HCT116 (cell line): Measurements from ENCODE around the gene DDX24. TPM values are rescaled to one million over a fixed set of nuclear protein-coding genes. Genes with fewer than 3 reads are reported as not detected.

Experiments
- ATAC-seq: fragments of 200-7000 bp; cut with Tn5 transposase; 2 replicates; pipeline ENCODE4 v1.9.1; 2020; ENCODE audit warnings: mild to moderate bottlenecking, moderate library complexity
- BruUV-seq: library from RNA; stranded (reverse); fragments of 400-500 nt; replicated peaks from 2 replicates; lab custom pipeline; 2021; lab: Mats Ljungman, UMichigan
- CTCF ChIA-PET: fragments of 300-600 bp; sonication (Branson Sonifier 250); formaldehyde crosslinking; loops from one replicate; lab custom pipeline; 2021; ENCODE audit warnings: antibody characterized with exemption; lab: Charles Lee
- POLR2A ChIA-PET: fragments of 300-600, 350-600 bp; sonication (Branson Sonifier 250); formaldehyde crosslinking; loops from one replicate; lab custom pipeline; 2021; ENCODE audit warnings: antibody characterized with exemption; lab: Charles Lee
- RAD21 ChIA-PET, 2 experiments: fragments of 300-600 bp; sonication (Branson Sonifier 250); formaldehyde crosslinking; loops; one replicate each; lab custom pipeline; 2023; ENCODE audit warnings: low total read pairs in 2 of 2; ENCODE audit not compliant: uncharacterized antibody in 2 of 2, unreplicated experiment in 2 of 2, low non-redundant PET in 1 of 2; lab: Charles Lee
- DNase-seq: peaks from one replicate; pipeline ENCODE4 v3.0.0-alpha.2; 2010; ENCODE audit warnings: low read depth, low spot score
- H2AFZ ChIP-seq: fragments of 200-600 bp; shearing (Covaris generic), sonication (generic); 2 replicates; pipeline ENCODE4 v1.6.1; 2017; ENCODE audit warnings: low read depth, mixed run types, mixed read lengths, antibody characterized with exemption, low read length; ENCODE audit not compliant: poor library complexity, severe bottlenecking
- H3K27ac ChIP-seq: 2 replicates; pipeline ENCODE4 v1.5.1; 2012; ENCODE audit warnings: low read depth, low read length
- H3K27me3 ChIP-seq: fragments of 200-600 bp; sonication (generic); 2 replicates; pipeline ENCODE4 v1.6.1; 2016; ENCODE audit warnings: mixed run types, low read length, mixed read lengths; ENCODE audit not compliant: insufficient read depth
- H3K36me3 ChIP-seq, 2 experiments: fragments of 200-500 bp in 1 of 2; fragments of 200-600 bp in 1 of 2; sonication (Bioruptor generic) in 1 of 2; sonication (generic) in 1 of 2; 2 replicates each; pipeline versions ENCODE4 v1.5.1 to v1.6.1; 2014 to 2016; ENCODE audit warnings: low read length in 2 of 2, inconsistent platforms in 1 of 2, mixed read lengths in 1 of 2, mixed run types in 1 of 2; ENCODE audit not compliant: insufficient read depth in 2 of 2, control insufficient read depth in 1 of 2
- H3K4me1 ChIP-seq, 2 experiments: fragments of 200-600 bp in 1 of 2; sonication (generic) in 1 of 2; 2 replicates each; pipeline versions ENCODE4 v1.5.1 to v1.6.1; 2012 to 2017; ENCODE audit warnings: low read length in 2 of 2, inconsistent platforms in 1 of 2, mild to moderate bottlenecking in 1 of 2, mixed read lengths in 1 of 2, mixed run types in 1 of 2, moderate library complexity in 1 of 2; ENCODE audit not compliant: insufficient read depth in 2 of 2, control insufficient read depth in 1 of 2
- H3K4me2 ChIP-seq: fragments of 200-600 bp; sonication (generic); 2 replicates; pipeline ENCODE4 v1.6.1; 2017; ENCODE audit warnings: mixed run types, low read length, mixed read lengths
- H3K4me3 ChIP-seq, 2 experiments: fragments of 200-600 bp in 1 of 2; sonication (generic) in 1 of 2; replicated peaks in 1 of 2; 2 replicates each; pipeline ENCODE4 v1.5.1; 2011 to 2016; ENCODE audit warnings: low read length in 2 of 2, control low read depth in 1 of 2, low read depth in 1 of 2, mild to moderate bottlenecking in 1 of 2, mixed read lengths in 1 of 2, mixed run types in 1 of 2
- H3K79me2 ChIP-seq: fragments of 200-600 bp; sonication (generic); 2 replicates; pipeline ENCODE4 v1.6.1; 2017; ENCODE audit warnings: mild to moderate bottlenecking, mixed run types, low read length, moderate library complexity, mixed read lengths; ENCODE audit not compliant: insufficient read depth
- H3K9ac ChIP-seq: fragments of 200-600 bp; sonication (generic); 2 replicates; pipeline ENCODE4 v1.6.1; 2016; ENCODE audit warnings: low read length, mixed read lengths
- H3K9me2 ChIP-seq: fragments of 200-600 bp; sonication (generic), shearing (Covaris generic); 2 replicates; pipeline ENCODE4 v1.6.1; 2017; ENCODE audit warnings: mixed run types, mild to moderate bottlenecking, moderate library complexity; ENCODE audit not compliant: insufficient read depth
- H3K9me3 ChIP-seq, 2 experiments: fragments of 200-500 bp in 1 of 2; fragments of 200-600 bp in 1 of 2; sonication (Bioruptor generic) in 1 of 2; sonication (generic) in 1 of 2; 2 replicates each; pipeline ENCODE4 v1.6.1; 2014 to 2017; ENCODE audit warnings: low read length in 2 of 2, mixed read lengths in 2 of 2, inconsistent platforms in 1 of 2, low read depth in 1 of 2, mild to moderate bottlenecking in 1 of 2, mixed run types in 1 of 2, moderate library complexity in 1 of 2; ENCODE audit not compliant: control insufficient read depth in 1 of 2, insufficient read depth in 1 of 2
- H4K20me1 ChIP-seq: fragments of 200-600 bp; sonication (generic), shearing (Covaris generic); 2 replicates; pipeline ENCODE4 v1.6.1; 2017; ENCODE audit warnings: mixed run types, mild to moderate bottlenecking, moderate library complexity; ENCODE audit not compliant: insufficient read depth
- CBX3 ChIP-seq: IDR thresholded peaks from 2 replicates; pipeline ENCODE4 v1.6.1; 2012; ENCODE audit warnings: low read depth
- EGR1 ChIP-seq: IDR thresholded peaks from 2 replicates; pipeline ENCODE4 v1.6.1; 2012; ENCODE audit warnings: low read depth
- ELF1 ChIP-seq: IDR thresholded peaks from 2 replicates; pipeline ENCODE4 v1.6.1; 2012; ENCODE audit warnings: low read depth, borderline replicate concordance
- EZH2 ChIP-seq: fragments of 200-600 bp; sonication (generic); IDR thresholded peaks from 2 replicates; pipeline ENCODE4 v1.6.1; 2017; ENCODE audit warnings: antibody characterized with exemption, mixed run types
- EZH2phosphoT487 ChIP-seq: fragments of 200-600 bp; IDR thresholded peaks from 2 replicates; pipeline ENCODE4 v1.6.1; 2018; ENCODE audit warnings: antibody characterized with exemption, borderline replicate concordance
- POLR2AphosphoS5 ChIP-seq: IDR thresholded peaks from 2 replicates; pipeline ENCODE4 v1.6.1; 2011; ENCODE audit warnings: mild to moderate bottlenecking, low read depth, low read length, moderate library complexity
- RAD21 ChIP-seq: IDR thresholded peaks from 2 replicates; pipeline ENCODE4 v1.6.1; 2012; ENCODE audit warnings: low read depth, mild to moderate bottlenecking
- REST ChIP-seq: IDR thresholded peaks from 2 replicates; pipeline ENCODE4 v1.6.1; 2012; ENCODE audit warnings: low read depth
- SIN3A ChIP-seq: IDR thresholded peaks from 2 replicates; pipeline ENCODE4 v1.6.1; 2012; ENCODE audit warnings: low read depth
- SP1 ChIP-seq: IDR thresholded peaks from 2 replicates; pipeline ENCODE4 v1.6.1; 2012; ENCODE audit warnings: low read depth
- YY1 ChIP-seq: IDR thresholded peaks from 2 replicates; pipeline ENCODE4 v1.6.1; 2011; ENCODE audit warnings: low read length, low read depth, moderate library complexity, mild to moderate bottlenecking; ENCODE audit not compliant: insufficient replicate concordance; ENCODE audit errors: extremely low read depth
- ZFX ChIP-seq: fragments of 450-650 bp; IDR thresholded peaks from 2 replicates; pipeline ENCODE4 v1.6.1; 2017
- ZNF274 ChIP-seq: fragments of 200-500 bp; sonication (Bioruptor generic); IDR thresholded peaks from 2 replicates; pipeline ENCODE4 v1.6.1; 2014; ENCODE audit warnings: mild to moderate bottlenecking, low read depth, low read length, inconsistent platforms
- intact Hi-C: fragments of 100-400 bp; cut with micrococcal nuclease; formaldehyde crosslinking; loops from 2 replicates; pipeline ENCODE4 v1.10.0; 2022
- total RNA-seq: library from RNA; stranded (reverse); gene quantifications from one replicate; pipeline ENCODE4 v1.2.1, GENCODE V29; 2021; ENCODE audit not compliant: unreplicated experiment
- TF ChIP-seq, protein P1 (sequence below): IDR thresholded peaks from 2 replicates; pipeline ENCODE4 v1.6.1; 2012

DDX24 gene
- total RNA-seq, 1 experiment from 2014 or later: 169 TPM

GRCh38 chr14:94031883-94032279, 49.1 kb downstream of the DDX24 start:
- H3K9me2 ChIP-seq: no peaks in the 10 kb centered on the region
- DNase-seq (no peak), ATAC-seq (no peak)
- H3K4me3 ChIP-seq: no peak overlapping the region
- intact Hi-C loops: no loop called here
- no peak overlapping the region for H3K4me2 ChIP-seq
- H3K4me1 ChIP-seq: peaks cover 31 to 50% of the 10 kb centered on the region in 2 experiments
- no peaks in the 10 kb centered on the region for H4K20me1 ChIP-seq
- ChIA-PET POLR2A (no interaction called here), RAD21 (no interaction called here), CTCF (no interaction called here)
- no peak overlapping the region for H3K27ac ChIP-seq
- H3K79me2 ChIP-seq: no peaks in the 10 kb centered on the region; the same call in 1 of the 2 replicates
- H3K36me3 ChIP-seq: no peaks in the 10 kb centered on the region
- H3K9ac ChIP-seq: no peak overlapping the region
- peaks cover 0 to 4% of the 10 kb centered on the region in 2 experiments; a peak in 1 of 4 replicates for H3K9me3 ChIP-seq
- H2AFZ ChIP-seq: no peak overlapping the region
- no peak for TF ChIP-seq ELF1
- no peak for TF ChIP-seq RAD21
- no peak for TF ChIP-seq POLR2AphosphoS5
- no peak for TF ChIP-seq EZH2
- TF ChIP-seq, protein P1, sequence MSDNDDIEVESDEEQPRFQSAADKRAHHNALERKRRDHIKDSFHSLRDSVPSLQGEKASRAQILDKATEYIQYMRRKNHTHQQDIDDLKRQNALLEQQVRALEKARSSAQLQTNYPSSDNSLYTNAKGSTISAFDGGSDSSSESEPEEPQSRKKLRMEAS: no peak
- TF ChIP-seq REST: no peak
- TF ChIP-seq ZFX: no peak
- TF ChIP-seq CBX3: no peak
- TF ChIP-seq SIN3A: no peak
- no peak for TF ChIP-seq SP1
- TF ChIP-seq EGR1: no peak
- TF ChIP-seq ZNF274: no peak
- TF ChIP-seq EZH2phosphoT487: no peak
- TF ChIP-seq YY1: no peak
- BruUV-seq: no TSS peak
- no peaks in the 10 kb centered on the region for H3K27me3 ChIP-seq
